Measurements from ENCODE around the gene SLC4A8.

DNA sequence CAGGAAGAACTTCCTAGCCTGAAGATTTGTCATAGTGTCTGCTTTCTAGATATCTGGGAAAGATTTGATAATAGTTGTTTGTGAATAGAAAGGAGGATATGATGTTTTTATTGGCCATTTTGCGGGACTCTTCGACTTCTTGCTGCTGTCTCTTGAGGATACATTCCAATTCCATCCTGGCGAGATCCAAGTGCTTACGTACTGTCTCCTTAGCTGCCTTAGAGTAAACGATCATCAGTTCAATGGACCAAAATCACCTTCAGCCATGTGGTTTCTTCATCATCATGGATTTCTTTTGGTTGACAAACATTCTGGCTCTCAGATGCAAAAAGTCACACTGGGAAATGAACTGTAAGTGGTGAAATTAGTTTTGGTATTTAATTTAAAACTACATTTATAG is 83.7 kb downstream of the SLC4A8 start:
- TF ChIP-seq, protein P1, sequence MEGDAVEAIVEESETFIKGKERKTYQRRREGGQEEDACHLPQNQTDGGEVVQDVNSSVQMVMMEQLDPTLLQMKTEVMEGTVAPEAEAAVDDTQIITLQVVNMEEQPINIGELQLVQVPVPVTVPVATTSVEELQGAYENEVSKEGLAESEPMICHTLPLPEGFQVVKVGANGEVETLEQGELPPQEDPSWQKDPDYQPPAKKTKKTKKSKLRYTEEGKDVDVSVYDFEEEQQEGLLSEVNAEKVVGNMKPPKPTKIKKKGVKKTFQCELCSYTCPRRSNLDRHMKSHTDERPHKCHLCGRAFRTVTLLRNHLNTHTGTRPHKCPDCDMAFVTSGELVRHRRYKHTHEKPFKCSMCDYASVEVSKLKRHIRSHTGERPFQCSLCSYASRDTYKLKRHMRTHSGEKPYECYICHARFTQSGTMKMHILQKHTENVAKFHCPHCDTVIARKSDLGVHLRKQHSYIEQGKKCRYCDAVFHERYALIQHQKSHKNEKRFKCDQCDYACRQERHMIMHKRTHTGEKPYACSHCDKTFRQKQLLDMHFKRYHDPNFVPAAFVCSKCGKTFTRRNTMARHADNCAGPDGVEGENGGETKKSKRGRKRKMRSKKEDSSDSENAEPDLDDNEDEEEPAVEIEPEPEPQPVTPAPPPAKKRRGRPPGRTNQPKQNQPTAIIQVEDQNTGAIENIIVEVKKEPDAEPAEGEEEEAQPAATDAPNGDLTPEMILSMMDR (IDR thresholded peaks at IDR 0.05): no peak
- TF ChIP-seq ZFX (IDR thresholded peaks at IDR 0.05; ENCODE audit: borderline replicate concordance): no peak

Measured in 22Rv1 (cell line).